Astrocyte of the cerebellum (primary cell): ENCODE data around the gene CIDEA.

Experiments used
- DNase-seq: peaks from one replicate; pipeline ENCODE4 v3.0.0-alpha.2; 2011; ENCODE audit warnings: low read depth
- H3K4me3 ChIP-seq: 2 replicates; pipeline ENCODE4 v1.5.1; 2011; ENCODE audit warnings: mild to moderate bottlenecking, low read depth, low read length, moderate library complexity
- in situ Hi-C: cut with HindIII; loops from 2 replicates; pipeline ENCODE4 v1.10.0; 2017; ENCODE audit warnings: low sequenced_read_pairs
- TF ChIP-seq, protein P1 (sequence below): IDR thresholded peaks from 2 replicates; pipeline ENCODE4 v1.5.1; 2012; ENCODE audit warnings: low read length, low read depth, moderate library complexity, mild to moderate bottlenecking; ENCODE audit errors: missing control alignments

The CIDEA gene

DNA sequence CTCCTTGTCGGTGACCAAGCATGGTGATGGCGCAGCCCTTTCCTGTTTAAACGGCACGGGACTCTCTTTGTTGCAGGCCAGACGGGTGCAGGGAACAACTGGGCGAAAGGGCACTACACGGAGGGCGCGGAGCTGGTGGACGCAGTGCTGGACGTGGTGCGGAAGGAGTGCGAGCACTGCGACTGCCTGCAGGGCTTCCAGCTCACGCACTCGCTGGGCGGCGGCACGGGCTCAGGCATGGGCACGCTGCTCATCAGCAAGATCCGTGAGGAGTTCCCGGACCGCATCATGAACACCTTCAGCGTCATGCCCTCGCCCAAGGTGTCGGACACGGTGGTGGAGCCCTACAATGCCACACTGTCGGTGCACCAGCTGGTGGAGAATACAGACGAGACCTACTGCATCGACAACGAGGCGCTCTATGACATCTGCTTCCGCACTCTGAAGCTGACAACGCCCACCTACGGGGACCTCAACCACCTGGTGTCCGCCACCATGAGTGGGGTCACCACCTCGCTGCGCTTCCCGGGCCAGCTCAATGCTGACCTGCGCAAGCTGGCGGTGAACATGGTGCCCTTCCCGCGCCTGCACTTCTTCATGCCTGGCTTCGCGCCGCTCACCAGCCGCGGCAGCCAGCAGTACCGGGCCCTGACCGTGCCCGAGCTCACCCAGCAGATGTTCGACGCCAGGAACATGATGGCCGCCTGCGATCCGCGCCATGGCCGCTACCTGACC lies 71.0 kb downstream of the CIDEA start:
- in situ Hi-C loops: no loop called here
- no peak overlapping the region for H3K4me3 ChIP-seq
- DNase-seq: no peak
- TF ChIP-seq, protein P1, sequence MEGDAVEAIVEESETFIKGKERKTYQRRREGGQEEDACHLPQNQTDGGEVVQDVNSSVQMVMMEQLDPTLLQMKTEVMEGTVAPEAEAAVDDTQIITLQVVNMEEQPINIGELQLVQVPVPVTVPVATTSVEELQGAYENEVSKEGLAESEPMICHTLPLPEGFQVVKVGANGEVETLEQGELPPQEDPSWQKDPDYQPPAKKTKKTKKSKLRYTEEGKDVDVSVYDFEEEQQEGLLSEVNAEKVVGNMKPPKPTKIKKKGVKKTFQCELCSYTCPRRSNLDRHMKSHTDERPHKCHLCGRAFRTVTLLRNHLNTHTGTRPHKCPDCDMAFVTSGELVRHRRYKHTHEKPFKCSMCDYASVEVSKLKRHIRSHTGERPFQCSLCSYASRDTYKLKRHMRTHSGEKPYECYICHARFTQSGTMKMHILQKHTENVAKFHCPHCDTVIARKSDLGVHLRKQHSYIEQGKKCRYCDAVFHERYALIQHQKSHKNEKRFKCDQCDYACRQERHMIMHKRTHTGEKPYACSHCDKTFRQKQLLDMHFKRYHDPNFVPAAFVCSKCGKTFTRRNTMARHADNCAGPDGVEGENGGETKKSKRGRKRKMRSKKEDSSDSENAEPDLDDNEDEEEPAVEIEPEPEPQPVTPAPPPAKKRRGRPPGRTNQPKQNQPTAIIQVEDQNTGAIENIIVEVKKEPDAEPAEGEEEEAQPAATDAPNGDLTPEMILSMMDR: no peak

DNA sequence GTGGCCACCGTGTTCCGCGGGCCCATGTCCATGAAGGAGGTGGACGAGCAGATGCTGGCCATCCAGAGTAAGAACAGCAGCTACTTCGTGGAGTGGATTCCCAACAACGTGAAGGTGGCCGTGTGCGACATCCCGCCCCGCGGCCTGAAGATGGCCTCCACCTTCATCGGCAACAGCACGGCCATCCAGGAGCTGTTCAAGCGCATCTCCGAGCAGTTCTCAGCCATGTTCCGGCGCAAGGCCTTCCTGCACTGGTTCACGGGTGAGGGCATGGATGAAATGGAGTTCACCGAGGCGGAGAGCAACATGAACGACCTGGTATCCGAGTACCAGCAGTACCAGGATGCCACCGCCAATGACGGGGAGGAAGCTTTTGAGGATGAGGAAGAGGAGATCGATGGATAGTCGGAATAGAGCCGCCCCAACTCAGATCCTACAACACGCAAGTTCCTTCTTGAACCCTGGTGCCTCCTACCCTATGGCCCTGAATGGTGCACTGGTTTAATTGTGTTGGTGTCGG lies 71.6 kb downstream of the CIDEA start:
- TF ChIP-seq, protein P1: no peak
- no peak for DNase-seq
- H3K4me3 ChIP-seq: no peak overlapping the region
- in situ Hi-C loops: no loop called here

DNA sequence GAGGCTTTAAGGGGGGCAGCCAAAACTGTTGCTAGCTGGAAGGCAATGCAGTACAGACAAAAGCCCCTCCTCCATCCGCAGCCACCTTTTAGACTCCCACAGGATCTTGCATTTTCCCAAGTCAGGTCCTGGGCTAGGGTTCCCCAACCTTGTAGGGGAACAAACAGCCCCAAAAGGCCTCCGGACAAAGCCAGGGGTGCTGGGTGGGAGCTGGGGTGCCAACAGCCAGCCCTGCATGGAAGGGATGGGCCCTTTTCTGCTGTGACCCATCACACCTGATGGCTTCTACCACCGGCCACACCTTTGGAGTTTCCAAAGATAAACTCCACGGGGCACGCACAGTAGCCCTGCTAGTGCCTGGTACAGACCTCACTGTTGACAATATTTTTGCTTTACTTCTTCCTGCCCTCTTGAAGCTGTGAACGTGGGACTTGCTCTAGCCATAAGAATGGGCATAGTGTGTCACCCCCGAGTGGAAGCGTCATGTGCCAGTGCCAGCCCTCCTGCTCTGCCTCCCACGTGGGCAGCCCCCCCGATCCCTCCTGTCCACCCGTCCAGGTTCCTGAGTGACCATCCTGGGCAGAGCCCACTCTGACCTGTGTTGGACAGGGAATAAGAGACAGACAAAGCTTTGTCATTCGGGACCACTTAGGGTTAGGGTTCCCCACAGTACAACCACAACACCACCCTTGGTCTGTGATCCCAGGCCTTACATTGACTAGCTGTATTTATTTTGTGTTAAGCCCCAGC lies 72.7 kb downstream of the CIDEA start:
- no peak for DNase-seq
- H3K4me3 ChIP-seq: no peak overlapping the region
- TF ChIP-seq, protein P1: no peak
- in situ Hi-C loops: no loop called here
